HL-60 (cell line): Measurements from ENCODE around the gene HERPUD2.

ENCODE experiments used
- GABPA ChIP-seq: IDR thresholded peaks from 2 replicates; pipeline ENCODE4 v1.6.1; 2012; ENCODE audit warnings: low read depth
- POLR2AphosphoS5 ChIP-seq: IDR thresholded peaks from 2 replicates; pipeline ENCODE4 v1.6.1; 2012; ENCODE audit warnings: low read depth
- TF ChIP-seq, protein P1 (sequence below): IDR thresholded peaks from 2 replicates; pipeline ENCODE4 v1.6.1; 2012; ENCODE audit warnings: low read depth; ENCODE audit not compliant: insufficient replicate concordance
- TF ChIP-seq, protein P2 (sequence below): IDR thresholded peaks from one replicate; pipeline ENCODE4 v1.5.1; 2011; ENCODE audit warnings: low read length, control low read depth, inconsistent platforms; ENCODE audit not compliant: insufficient read depth

DNA sequence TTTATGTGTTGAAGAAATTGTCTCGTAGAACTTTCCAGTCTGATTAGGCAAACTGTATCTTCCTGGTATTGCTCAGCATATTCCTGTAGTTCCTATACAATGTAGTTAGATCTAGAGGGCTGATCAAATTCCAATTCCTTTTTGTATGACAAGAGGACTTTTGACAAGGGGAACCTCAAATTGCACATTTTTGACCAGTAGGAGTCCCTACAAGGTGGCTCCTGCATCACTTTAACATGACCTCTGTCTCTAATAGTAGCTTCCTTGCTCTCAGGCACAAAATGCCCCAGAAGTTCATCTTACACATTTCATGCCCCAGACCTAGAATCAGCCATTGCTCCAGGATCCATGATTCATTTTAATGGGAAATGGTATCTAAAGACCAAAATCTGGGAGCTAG is 18.7 kb downstream of the HERPUD2 start:
- TF ChIP-seq, protein P1, sequence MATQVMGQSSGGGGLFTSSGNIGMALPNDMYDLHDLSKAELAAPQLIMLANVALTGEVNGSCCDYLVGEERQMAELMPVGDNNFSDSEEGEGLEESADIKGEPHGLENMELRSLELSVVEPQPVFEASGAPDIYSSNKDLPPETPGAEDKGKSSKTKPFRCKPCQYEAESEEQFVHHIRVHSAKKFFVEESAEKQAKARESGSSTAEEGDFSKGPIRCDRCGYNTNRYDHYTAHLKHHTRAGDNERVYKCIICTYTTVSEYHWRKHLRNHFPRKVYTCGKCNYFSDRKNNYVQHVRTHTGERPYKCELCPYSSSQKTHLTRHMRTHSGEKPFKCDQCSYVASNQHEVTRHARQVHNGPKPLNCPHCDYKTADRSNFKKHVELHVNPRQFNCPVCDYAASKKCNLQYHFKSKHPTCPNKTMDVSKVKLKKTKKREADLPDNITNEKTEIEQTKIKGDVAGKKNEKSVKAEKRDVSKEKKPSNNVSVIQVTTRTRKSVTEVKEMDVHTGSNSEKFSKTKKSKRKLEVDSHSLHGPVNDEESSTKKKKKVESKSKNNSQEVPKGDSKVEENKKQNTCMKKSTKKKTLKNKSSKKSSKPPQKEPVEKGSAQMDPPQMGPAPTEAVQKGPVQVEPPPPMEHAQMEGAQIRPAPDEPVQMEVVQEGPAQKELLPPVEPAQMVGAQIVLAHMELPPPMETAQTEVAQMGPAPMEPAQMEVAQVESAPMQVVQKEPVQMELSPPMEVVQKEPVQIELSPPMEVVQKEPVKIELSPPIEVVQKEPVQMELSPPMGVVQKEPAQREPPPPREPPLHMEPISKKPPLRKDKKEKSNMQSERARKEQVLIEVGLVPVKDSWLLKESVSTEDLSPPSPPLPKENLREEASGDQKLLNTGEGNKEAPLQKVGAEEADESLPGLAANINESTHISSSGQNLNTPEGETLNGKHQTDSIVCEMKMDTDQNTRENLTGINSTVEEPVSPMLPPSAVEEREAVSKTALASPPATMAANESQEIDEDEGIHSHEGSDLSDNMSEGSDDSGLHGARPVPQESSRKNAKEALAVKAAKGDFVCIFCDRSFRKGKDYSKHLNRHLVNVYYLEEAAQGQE = no peak
- TF ChIP-seq, protein P2, sequence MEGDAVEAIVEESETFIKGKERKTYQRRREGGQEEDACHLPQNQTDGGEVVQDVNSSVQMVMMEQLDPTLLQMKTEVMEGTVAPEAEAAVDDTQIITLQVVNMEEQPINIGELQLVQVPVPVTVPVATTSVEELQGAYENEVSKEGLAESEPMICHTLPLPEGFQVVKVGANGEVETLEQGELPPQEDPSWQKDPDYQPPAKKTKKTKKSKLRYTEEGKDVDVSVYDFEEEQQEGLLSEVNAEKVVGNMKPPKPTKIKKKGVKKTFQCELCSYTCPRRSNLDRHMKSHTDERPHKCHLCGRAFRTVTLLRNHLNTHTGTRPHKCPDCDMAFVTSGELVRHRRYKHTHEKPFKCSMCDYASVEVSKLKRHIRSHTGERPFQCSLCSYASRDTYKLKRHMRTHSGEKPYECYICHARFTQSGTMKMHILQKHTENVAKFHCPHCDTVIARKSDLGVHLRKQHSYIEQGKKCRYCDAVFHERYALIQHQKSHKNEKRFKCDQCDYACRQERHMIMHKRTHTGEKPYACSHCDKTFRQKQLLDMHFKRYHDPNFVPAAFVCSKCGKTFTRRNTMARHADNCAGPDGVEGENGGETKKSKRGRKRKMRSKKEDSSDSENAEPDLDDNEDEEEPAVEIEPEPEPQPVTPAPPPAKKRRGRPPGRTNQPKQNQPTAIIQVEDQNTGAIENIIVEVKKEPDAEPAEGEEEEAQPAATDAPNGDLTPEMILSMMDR = no peak
- no peak for TF ChIP-seq GABPA
- TF ChIP-seq POLR2AphosphoS5 = no peak
